Trophoblast cell (in vitro differentiated cells and primary cell): Measurements from ENCODE around the gene KIF1B.
A peak's percentile ranks its signal among the peaks of the same experiment; 100 is the strongest.

Source experiments
- DNase-seq, 2 donors: peaks; one replicate each; pipeline ENCODE4 v3.0.0-alpha.2; 2016
- H2AFZ ChIP-seq: 2 replicates; pipeline ENCODE4 v1.6.1; 2013; ENCODE audit warnings: low read length, moderate library complexity, mild to moderate bottlenecking; ENCODE audit not compliant: insufficient read depth, poor library complexity
- H2AK5ac ChIP-seq: 2 replicates; pipeline ENCODE4 v1.6.1; 2013; ENCODE audit warnings: mild to moderate bottlenecking, low read length
- H2BK120ac ChIP-seq: 2 replicates; pipeline ENCODE4 v1.6.1; 2013; ENCODE audit warnings: low read length, mild to moderate bottlenecking, moderate library complexity; ENCODE audit not compliant: insufficient read depth, poor library complexity
- H2BK12ac ChIP-seq: 2 replicates; pipeline ENCODE4 v1.6.1; 2013; ENCODE audit warnings: mild to moderate bottlenecking, low read length, moderate library complexity
- H2BK5ac ChIP-seq: 2 replicates; pipeline ENCODE4 v1.6.1; 2013; ENCODE audit warnings: low read length, low read depth, moderate library complexity, mild to moderate bottlenecking; ENCODE audit not compliant: poor library complexity
- H3K14ac ChIP-seq: 2 replicates; pipeline ENCODE4 v1.6.1; 2013; ENCODE audit warnings: mild to moderate bottlenecking, low read length
- H3K18ac ChIP-seq: 2 replicates; pipeline ENCODE4 v1.6.1; 2013; ENCODE audit warnings: mild to moderate bottlenecking, low read length
- H3K23ac ChIP-seq: 2 replicates; pipeline ENCODE4 v1.6.1; 2013; ENCODE audit warnings: low read length
- H3K27ac ChIP-seq: 2 replicates; pipeline ENCODE4 v1.5.1; 2013; ENCODE audit warnings: low read depth, mild to moderate bottlenecking, inconsistent platforms, low read length, moderate library complexity
- H3K27me3 ChIP-seq: 2 replicates; pipeline ENCODE4 v1.6.1; 2013; ENCODE audit warnings: inconsistent platforms, mild to moderate bottlenecking, low read length, moderate library complexity; ENCODE audit not compliant: insufficient read depth
- H3K36me3 ChIP-seq, 2 experiments: 1 replicate in 1 of 2; 2 replicates in 1 of 2; pipeline ENCODE4 v1.6.1; 2013; ENCODE audit warnings: low read length in 2 of 2, mild to moderate bottlenecking in 2 of 2, moderate library complexity in 1 of 2; ENCODE audit not compliant: insufficient read depth in 2 of 2, control insufficient read depth in 1 of 2
- H3K4ac ChIP-seq: 2 replicates; pipeline ENCODE4 v1.6.1; 2013; ENCODE audit warnings: low read depth, mild to moderate bottlenecking, low read length, moderate library complexity
- H3K4me1 ChIP-seq, 2 experiments: 1 replicate in 1 of 2; 2 replicates in 1 of 2; pipeline ENCODE4 v1.6.1; 2013; ENCODE audit warnings: low read length in 2 of 2, mild to moderate bottlenecking in 2 of 2, moderate library complexity in 1 of 2; ENCODE audit not compliant: insufficient read depth in 2 of 2, control insufficient read depth in 1 of 2
- H3K4me2 ChIP-seq: 2 replicates; pipeline ENCODE4 v1.6.1; 2013; ENCODE audit warnings: inconsistent platforms, mild to moderate bottlenecking, low read length, moderate library complexity
- H3K4me3 ChIP-seq: 2 replicates; pipeline ENCODE4 v1.5.1; 2013; ENCODE audit warnings: mild to moderate bottlenecking, low read depth, low read length, inconsistent platforms
- H3K79me1 ChIP-seq: one replicate; pipeline ENCODE4 v1.6.1; 2013; ENCODE audit warnings: low read length
- H3K79me2 ChIP-seq: 2 replicates; pipeline ENCODE4 v1.6.1; 2013; ENCODE audit warnings: low read length, mild to moderate bottlenecking; ENCODE audit not compliant: control insufficient read depth, insufficient read depth, poor library complexity
- H3K9ac ChIP-seq: 2 replicates; pipeline ENCODE4 v1.6.1; 2013; ENCODE audit warnings: mild to moderate bottlenecking, low read length
- H3K9me3 ChIP-seq: 2 replicates; pipeline ENCODE4 v1.6.1; 2013; ENCODE audit warnings: low read depth, mild to moderate bottlenecking, control low read depth, inconsistent platforms, low read length; ENCODE audit not compliant: insufficient read depth
- H4K12ac ChIP-seq: 2 replicates; pipeline ENCODE4 v1.6.1; 2013; ENCODE audit warnings: low read depth, mild to moderate bottlenecking, low read length, moderate library complexity
- H4K8ac ChIP-seq: 2 replicates; pipeline ENCODE4 v1.6.1; 2013; ENCODE audit warnings: low read depth, mild to moderate bottlenecking, low read length, moderate library complexity
- H4K91ac ChIP-seq: one replicate; pipeline ENCODE4 v1.6.1; 2013; ENCODE audit warnings: low read depth, mild to moderate bottlenecking, low read length, moderate library complexity
- WGBS: extraction: QIAGEN DNeasy Blood & Tissue Kit; methylation state at CpG from one replicate; pipeline ENCODE4 v1.1.7; 2013; ENCODE audit warnings: missing lambda C conversion rate; ENCODE audit not compliant: insufficient read length, insufficient coverage; ENCODE audit errors: extremely low coverage; 5-methylcytosine and 5-hydroxymethylcytosine counted together

KIF1B gene

GRCh38 chr1:10338047-10338446 lies 127.7 kb downstream of the KIF1B start:
- H3K23ac ChIP-seq, result no peak overlapping the region
- H3K9ac ChIP-seq, result no peak overlapping the region
- no peak overlapping the region for H3K4me2 ChIP-seq
- peaks cover 4% of the 10 kb centered on the region for H3K79me1 ChIP-seq
- H2BK12ac ChIP-seq, result no peak overlapping the region
- H3K79me2 ChIP-seq, result no peaks in the 10 kb centered on the region
- no peak overlapping the region for H4K91ac ChIP-seq
- no peak overlapping the region for H2BK120ac ChIP-seq
- no peak overlapping the region for H3K4ac ChIP-seq
- WGBS, result no CpG with 5 or more reads among the region's 2 CpGs
- H3K4me1 ChIP-seq, result peaks cover 5 to 8% of the 10 kb centered on the region in 2 experiments
- H3K36me3 ChIP-seq, result peaks cover 14 to 27% of the 10 kb centered on the region in 2 experiments
- no peaks in the 10 kb centered on the region for H3K27me3 ChIP-seq
- peak in 1 of 2 donors; percentile 26 for DNase-seq
- H3K4me3 ChIP-seq, result no peak overlapping the region
- no peak overlapping the region for H2AFZ ChIP-seq
- no peak overlapping the region for H3K18ac ChIP-seq
- no peak overlapping the region for H3K14ac ChIP-seq
- no peak overlapping the region for H3K27ac ChIP-seq
- H3K9me3 ChIP-seq, result no peaks in the 10 kb centered on the region
- H4K8ac ChIP-seq, result no peak overlapping the region
- H4K12ac ChIP-seq, result no peak overlapping the region
- no peak overlapping the region for H2AK5ac ChIP-seq
- H2BK5ac ChIP-seq, result no peak overlapping the region

GRCh38 chr1:10338611-10339010 lies 128.2 kb downstream of the KIF1B start:
- H4K8ac ChIP-seq, result no peak overlapping the region
- H3K27ac ChIP-seq, result no peak overlapping the region
- H4K91ac ChIP-seq, result no peak overlapping the region
- no peak overlapping the region for H4K12ac ChIP-seq
- H2BK5ac ChIP-seq, result no peak overlapping the region
- no peaks in the 10 kb centered on the region for H3K79me2 ChIP-seq
- H3K27me3 ChIP-seq, result no peaks in the 10 kb centered on the region
- WGBS, result no CpG with 5 or more reads among the region's 6 CpGs
- H2BK12ac ChIP-seq, result no peak overlapping the region
- H2BK120ac ChIP-seq, result no peak overlapping the region
- no peak overlapping the region for H2AK5ac ChIP-seq
- H3K14ac ChIP-seq, result no peak overlapping the region
- peaks cover 17 to 28% of the 10 kb centered on the region in 2 experiments for H3K36me3 ChIP-seq
- H3K9me3 ChIP-seq, result no peaks in the 10 kb centered on the region
- no peak overlapping the region for H3K18ac ChIP-seq
- H2AFZ ChIP-seq, result no peak overlapping the region
- no peak overlapping the region for H3K4ac ChIP-seq
- H3K23ac ChIP-seq, result no peak overlapping the region
- no peak overlapping the region for H3K9ac ChIP-seq
- H3K4me2 ChIP-seq, result peak overlapping the region; percentile 21
- H3K4me3 ChIP-seq, result no peak overlapping the region
- H3K79me1 ChIP-seq, result peaks cover 4% of the 10 kb centered on the region
- no peak for DNase-seq
- H3K4me1 ChIP-seq, result peaks cover 5 to 8% of the 10 kb centered on the region in 2 experiments

GRCh38 chr1:10339036-10339567 lies 128.7 kb downstream of the KIF1B start:
- Histone ChIP-seq H4K8ac (no peak overlapping the region), H4K91ac (no peak overlapping the region), H3K4me1 (peaks cover 5 to 8% of the 10 kb centered on the region in 2 experiments), H3K9ac (no peak overlapping the region), H3K18ac (no peak overlapping the region), H3K4ac (no peak overlapping the region), H3K36me3 (peaks cover 19 to 31% of the 10 kb centered on the region in 2 experiments), H4K12ac (no peak overlapping the region), H3K9me3 (no peaks in the 10 kb centered on the region), H2BK5ac (no peak overlapping the region), H3K14ac (no peak overlapping the region), H3K4me2 (no peak overlapping the region), H3K27me3 (no peaks in the 10 kb centered on the region), H3K27ac (no peak overlapping the region), H2AFZ (no peak overlapping the region), H3K79me1 (peaks cover 4% of the 10 kb centered on the region), H3K79me2 (no peaks in the 10 kb centered on the region), H2AK5ac (no peak overlapping the region), H2BK12ac (no peak overlapping the region), H2BK120ac (no peak overlapping the region), H3K23ac (no peak overlapping the region), H3K4me3 (no peak overlapping the region)
- no CpG with 5 or more reads among the region's 4 CpGs for WGBS
- DNase-seq, result no peak

- Histone ChIP-seq H3K4me3 (no peak overlapping the region), H3K4ac (no peak overlapping the region), H2BK120ac (no peak overlapping the region), H3K27me3 (no peaks in the 10 kb centered on the region), H3K36me3 (peaks cover 18 to 28% of the 10 kb centered on the region in 2 experiments), H3K79me2 (no peaks in the 10 kb centered on the region), H3K27ac (no peak overlapping the region), H3K4me1 (peaks cover 5 to 8% of the 10 kb centered on the region in 2 experiments), H4K8ac (peak overlapping the region; percentile 81), H3K18ac (no peak overlapping the region), H2BK5ac (no peak overlapping the region), H3K79me1 (peaks cover 4% of the 10 kb centered on the region), H3K23ac (no peak overlapping the region), H2AK5ac (no peak overlapping the region), H2BK12ac (no peak overlapping the region), H4K12ac (no peak overlapping the region), H2AFZ (peak overlapping the region; percentile 74), H4K91ac (no peak overlapping the region), H3K9ac (no peak overlapping the region), H3K14ac (no peak overlapping the region), H3K4me2 (no peak overlapping the region), H3K9me3 (no peaks in the 10 kb centered on the region)
- WGBS, result no CpG with 5 or more reads among the region's 5 CpGs
- no peak for DNase-seq
Observed at GRCh38 chr1:10339815-10340214, 129.4 kb downstream of the KIF1B start.
